Skeletal muscle tissue (tissue), 4 donors: Measurements from ENCODE around the gene ABHD12. TPM values are rescaled to one million over a fixed set of nuclear protein-coding genes. Genes with fewer than 3 reads are reported as not detected.

Experiments
- H3K27ac ChIP-seq: one replicate; pipeline ENCODE4 v1.7.0; 2013; ENCODE audit warnings: mild to moderate bottlenecking, low read depth, low read length, inconsistent platforms
- H3K27me3 ChIP-seq, 3 donors: one replicate each; pipeline ENCODE4 v1.7.0; 2013; ENCODE audit warnings: low read length in 3 of 3; ENCODE audit not compliant: control insufficient read depth in 3 of 3, insufficient read depth in 3 of 3
- H3K36me3 ChIP-seq, 3 donors: one replicate each; pipeline ENCODE4 v1.7.0; 2013; ENCODE audit warnings: low read length in 3 of 3; ENCODE audit not compliant: control insufficient read depth in 3 of 3, insufficient read depth in 3 of 3
- H3K4me1 ChIP-seq, 3 donors: one replicate each; pipeline ENCODE4 v1.7.0; 2013; ENCODE audit warnings: low read length in 3 of 3, mild to moderate bottlenecking in 3 of 3; ENCODE audit not compliant: control insufficient read depth in 3 of 3, insufficient read depth in 3 of 3
- H3K4me3 ChIP-seq, 3 donors: one replicate each; pipeline ENCODE4 v1.7.0; 2013; ENCODE audit warnings: low read length in 3 of 3
- H3K9ac ChIP-seq, 3 donors: one replicate each; pipeline ENCODE4 v1.7.0; 2013; ENCODE audit warnings: low read length in 3 of 3, mild to moderate bottlenecking in 3 of 3, moderate library complexity in 2 of 3, low read depth in 1 of 3
- H3K9me3 ChIP-seq, 3 donors: one replicate each; pipeline ENCODE4 v1.7.0; 2013; ENCODE audit warnings: low read length in 3 of 3; ENCODE audit not compliant: control insufficient read depth in 3 of 3
- total RNA-seq: library from RNA; depleted of rRNA; stranded (reverse); fragments of >200 nt; gene quantifications from one replicate; pipeline ENCODE4 v1.2.3, GENCODE V29; 2014
- donor health status: Osteomylitis.

Gene ABHD12
- total RNA-seq, 1 donor from 2014 or later: 29.7 TPM

- H3K27ac ChIP-seq: no peak overlapping the region
- no peak overlapping the region for H3K9ac ChIP-seq
- H3K4me3 ChIP-seq: no peak overlapping the region
- H3K9me3 ChIP-seq: no peaks in the 10 kb centered on the region
- H3K27me3 ChIP-seq: no peaks in the 10 kb centered on the region
- H3K36me3 ChIP-seq: peaks cover 39 to 68% (median 46%) of the 10 kb centered on the region in 3 donors
- H3K4me1 ChIP-seq: peaks cover 0 to 4% (median 0%) of the 10 kb centered on the region in 3 donors
Observed at GRCh38 chr20:25285091-25285647, 105.5 kb downstream of the ABHD12 start.

DNA sequence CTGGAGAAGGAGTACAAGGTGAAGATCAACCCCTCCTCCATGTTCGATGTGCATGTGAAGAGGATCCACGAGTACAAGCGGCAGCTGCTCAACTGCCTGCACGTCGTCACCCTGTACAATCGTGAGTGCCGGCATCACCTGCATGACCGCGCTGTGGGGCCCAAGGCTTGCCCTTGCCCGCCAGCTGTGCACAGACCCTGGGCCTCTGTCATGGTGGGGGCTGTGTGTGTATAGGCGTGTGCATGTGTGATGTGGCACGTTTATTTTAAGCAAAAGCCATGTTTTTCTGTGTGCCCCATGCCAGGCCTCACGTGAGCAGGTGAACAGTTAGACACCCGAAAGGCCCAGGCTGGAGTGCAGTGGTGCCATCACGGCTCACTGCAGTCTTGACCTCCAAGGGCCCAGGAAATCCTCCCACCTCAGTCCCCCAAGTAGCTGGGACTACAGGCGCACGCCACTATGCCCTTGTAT, 106.5 kb downstream of the ABHD12 start:
- no peak overlapping the region for H3K9ac ChIP-seq
- H3K27ac ChIP-seq: no peak overlapping the region
- no peak overlapping the region for H3K4me3 ChIP-seq
- no peaks in the 10 kb centered on the region for H3K27me3 ChIP-seq
- peaks cover 42 to 68% (median 50%) of the 10 kb centered on the region in 3 donors for H3K36me3 ChIP-seq
- H3K9me3 ChIP-seq: no peaks in the 10 kb centered on the region
- H3K4me1 ChIP-seq: peaks cover 0 to 4% (median 0%) of the 10 kb centered on the region in 3 donors

DNA sequence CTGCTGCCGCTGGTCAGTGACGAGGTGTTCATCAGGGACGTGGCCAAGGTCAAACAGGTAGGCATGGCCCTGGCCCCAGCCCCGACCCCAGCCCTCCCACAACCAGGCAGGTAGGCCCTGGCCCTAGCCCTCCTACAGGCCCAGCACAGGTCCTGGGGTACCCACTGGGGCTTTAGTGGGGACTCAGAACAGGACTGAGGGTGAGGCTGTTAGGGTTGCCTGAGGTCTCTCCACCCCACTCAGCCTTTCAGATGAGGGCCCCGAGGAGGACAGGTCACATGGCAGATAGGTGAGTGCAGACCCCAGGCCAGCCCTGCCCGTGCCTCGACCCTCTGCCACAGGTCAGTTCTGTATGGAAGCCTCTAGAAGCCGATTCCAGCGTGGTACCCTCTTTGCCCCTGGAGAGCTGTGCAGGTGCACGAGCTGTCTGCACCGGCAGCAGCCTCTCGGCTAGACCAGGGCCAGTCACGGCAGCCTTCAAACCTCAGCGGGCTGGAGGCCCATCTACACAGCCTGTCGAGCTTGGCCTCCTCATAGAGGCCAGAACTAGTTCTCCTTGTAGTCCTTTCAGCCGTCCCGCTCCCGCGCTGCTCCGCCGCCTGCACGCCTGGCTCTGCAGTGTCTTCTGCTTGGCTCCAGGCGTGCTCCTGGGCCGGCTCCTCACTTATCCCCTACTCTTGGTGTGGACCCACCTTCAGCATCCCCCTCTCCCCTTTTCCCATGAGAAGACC, 107.2 kb downstream of the ABHD12 start:
- Histone ChIP-seq H3K27me3 (no peaks in the 10 kb centered on the region), H3K9me3 (no peaks in the 10 kb centered on the region), H3K9ac (no peak overlapping the region), H3K36me3 (peaks cover 45 to 75% (median 46%) of the 10 kb centered on the region in 3 donors), H3K27ac (no peak overlapping the region), H3K4me3 (no peak overlapping the region), H3K4me1 (peaks cover 0 to 4% (median 0%) of the 10 kb centered on the region in 3 donors)

GRCh38 chr20:25282796-25283195, 107.8 kb downstream of the ABHD12 start:
- Histone ChIP-seq H3K36me3 (peaks cover 44 to 74% (median 46%) of the 10 kb centered on the region in 3 donors), H3K27me3 (no peaks in the 10 kb centered on the region), H3K9ac (no peak overlapping the region), H3K9me3 (no peaks in the 10 kb centered on the region), H3K4me3 (no peak overlapping the region), H3K27ac (no peak overlapping the region), H3K4me1 (peaks cover 0 to 4% (median 0%) of the 10 kb centered on the region in 3 donors)

DNA sequence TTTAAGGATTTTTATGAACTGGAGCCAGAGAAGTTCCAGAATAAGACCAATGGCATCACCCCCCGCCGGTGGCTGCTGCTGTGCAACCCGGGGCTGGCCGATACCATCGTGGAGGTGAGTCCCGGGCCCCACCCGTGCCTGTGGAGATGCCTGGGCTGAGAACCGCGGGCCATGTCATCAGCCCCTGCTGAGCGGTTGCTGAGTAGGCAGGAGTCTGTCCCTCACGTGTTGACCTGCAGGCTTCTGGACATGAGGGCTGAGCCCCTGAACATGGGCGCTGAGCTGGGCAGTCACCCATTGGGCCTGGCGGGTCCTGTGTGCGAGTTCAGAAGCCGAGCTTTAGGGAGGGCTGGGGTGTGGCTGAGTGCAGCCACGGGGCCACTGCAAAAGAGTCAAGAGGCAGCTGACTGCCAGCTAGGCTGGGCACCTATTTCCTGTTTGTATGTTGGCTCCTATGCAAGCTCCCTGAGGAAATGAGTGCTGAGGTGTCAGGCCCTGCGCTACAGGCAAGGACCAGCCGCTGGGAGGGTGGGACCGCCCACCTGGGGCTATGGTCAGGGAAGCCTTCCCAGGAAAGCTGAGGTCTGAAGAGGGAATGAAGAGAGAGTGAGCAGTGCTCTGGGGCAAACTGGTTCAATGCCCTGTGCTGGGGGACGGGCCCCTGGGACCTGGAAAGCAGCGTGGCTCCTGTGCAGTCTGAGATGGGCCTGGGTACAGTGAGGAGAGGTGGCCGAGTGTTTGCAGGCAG, 108.4 kb downstream of the ABHD12 start:
- no peaks in the 10 kb centered on the region for H3K9me3 ChIP-seq
- H3K36me3 ChIP-seq: peaks cover 46 to 74% (median 46%) of the 10 kb centered on the region in 3 donors
- H3K4me1 ChIP-seq: peaks cover 0 to 8% (median 4%) of the 10 kb centered on the region in 3 donors
- H3K27ac ChIP-seq: no peak overlapping the region
- H3K27me3 ChIP-seq: no peaks in the 10 kb centered on the region
- H3K4me3 ChIP-seq: no peak overlapping the region
- no peak overlapping the region for H3K9ac ChIP-seq

GRCh38 chr20:25281541-25281991, 109.1 kb downstream of the ABHD12 start:
- no peak overlapping the region for H3K27ac ChIP-seq

GRCh38 chr20:25280574-25281535, 109.8 kb downstream of the ABHD12 start:
- Histone ChIP-seq H3K9ac (no peak overlapping the region), H3K4me3 (no peak overlapping the region), H3K9me3 (no peaks in the 10 kb centered on the region), H3K27me3 (no peaks in the 10 kb centered on the region), H3K4me1 (peaks cover 0 to 9% (median 4%) of the 10 kb centered on the region in 3 donors), H3K36me3 (peaks cover 37 to 67% (median 38%) of the 10 kb centered on the region in 3 donors), H3K27ac (no peak overlapping the region)

More at GRCh38 chr20:25281541-25281991, 109.1 kb downstream of the ABHD12 start:
- no peak overlapping the region for H3K4me3 ChIP-seq
- H3K36me3 ChIP-seq: peaks cover 43 to 70% (median 43%) of the 10 kb centered on the region in 3 donors
- no peaks in the 10 kb centered on the region for H3K27me3 ChIP-seq
- no peak overlapping the region for H3K9ac ChIP-seq
- H3K4me1 ChIP-seq: peaks cover 0 to 9% (median 4%) of the 10 kb centered on the region in 3 donors
- no peaks in the 10 kb centered on the region for H3K9me3 ChIP-seq

DNA sequence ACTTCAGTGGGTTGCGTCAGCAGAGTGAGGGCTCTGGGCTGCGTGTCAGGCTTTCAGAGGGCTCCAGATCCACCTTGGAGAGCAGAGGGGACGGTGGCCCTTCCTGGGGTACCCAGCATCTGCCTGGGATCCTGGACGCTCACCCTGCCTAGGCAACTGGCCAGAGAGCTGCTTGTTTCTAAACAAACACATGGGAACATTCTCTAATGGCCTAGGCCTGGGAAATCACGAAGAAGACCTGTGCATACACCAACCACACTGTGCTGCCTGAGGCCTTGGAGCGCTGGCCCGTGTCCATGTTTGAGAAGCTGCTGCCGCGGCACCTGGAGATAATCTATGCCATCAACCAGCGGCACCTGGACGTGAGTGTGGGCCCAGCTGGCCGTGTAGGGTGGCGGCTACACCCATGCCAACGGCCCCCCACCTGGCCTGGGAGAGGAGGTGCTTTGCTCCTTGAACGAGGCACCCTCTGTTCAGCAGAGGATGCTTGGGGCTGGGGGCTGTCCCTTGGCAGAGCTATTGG, 110.5 kb downstream of the ABHD12 start:
- Histone ChIP-seq H3K9me3 (no peaks in the 10 kb centered on the region), H3K9ac (no peak overlapping the region), H3K27ac (no peak overlapping the region), H3K36me3 (peaks cover 31 to 59% (median 33%) of the 10 kb centered on the region in 3 donors), H3K4me1 (peaks cover 0 to 9% (median 6%) of the 10 kb centered on the region in 3 donors), H3K27me3 (no peaks in the 10 kb centered on the region), H3K4me3 (no peak overlapping the region)

DNA sequence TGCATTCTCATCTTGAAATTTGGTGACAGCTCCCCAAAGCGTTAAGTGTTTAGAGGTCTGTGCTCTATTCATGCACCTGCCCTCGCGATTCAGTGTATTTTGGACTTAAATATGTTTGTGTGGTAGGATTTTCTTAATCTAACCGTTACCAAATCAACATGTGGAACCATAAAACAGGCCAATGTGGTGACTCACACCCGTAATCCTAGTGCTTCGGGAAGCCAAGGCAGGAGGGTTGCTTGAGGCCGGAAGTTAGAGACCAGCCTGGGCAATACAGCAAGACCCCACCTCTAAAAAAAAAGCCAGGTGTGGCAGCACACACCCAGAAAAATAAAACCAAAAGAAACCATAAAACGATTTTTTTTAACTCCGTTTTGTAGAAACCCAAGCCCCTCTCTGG, 111.2 kb downstream of the ABHD12 start:
- no peaks in the 10 kb centered on the region for H3K27me3 ChIP-seq
- no peak overlapping the region for H3K4me3 ChIP-seq
- no peak overlapping the region for H3K9ac ChIP-seq
- peaks cover 30 to 58% (median 33%) of the 10 kb centered on the region in 3 donors for H3K36me3 ChIP-seq
- H3K27ac ChIP-seq: no peak overlapping the region
- peaks cover 0 to 13% (median 9%) of the 10 kb centered on the region in 3 donors for H3K4me1 ChIP-seq
- no peaks in the 10 kb centered on the region for H3K9me3 ChIP-seq
